Measurements from ENCODE around the gene KIF19.

KIF19 gene

GRCh38 chr17:74383141-74383540 lies 57.1 kb downstream of the KIF19 start:
- TF ChIP-seq, protein P1, sequence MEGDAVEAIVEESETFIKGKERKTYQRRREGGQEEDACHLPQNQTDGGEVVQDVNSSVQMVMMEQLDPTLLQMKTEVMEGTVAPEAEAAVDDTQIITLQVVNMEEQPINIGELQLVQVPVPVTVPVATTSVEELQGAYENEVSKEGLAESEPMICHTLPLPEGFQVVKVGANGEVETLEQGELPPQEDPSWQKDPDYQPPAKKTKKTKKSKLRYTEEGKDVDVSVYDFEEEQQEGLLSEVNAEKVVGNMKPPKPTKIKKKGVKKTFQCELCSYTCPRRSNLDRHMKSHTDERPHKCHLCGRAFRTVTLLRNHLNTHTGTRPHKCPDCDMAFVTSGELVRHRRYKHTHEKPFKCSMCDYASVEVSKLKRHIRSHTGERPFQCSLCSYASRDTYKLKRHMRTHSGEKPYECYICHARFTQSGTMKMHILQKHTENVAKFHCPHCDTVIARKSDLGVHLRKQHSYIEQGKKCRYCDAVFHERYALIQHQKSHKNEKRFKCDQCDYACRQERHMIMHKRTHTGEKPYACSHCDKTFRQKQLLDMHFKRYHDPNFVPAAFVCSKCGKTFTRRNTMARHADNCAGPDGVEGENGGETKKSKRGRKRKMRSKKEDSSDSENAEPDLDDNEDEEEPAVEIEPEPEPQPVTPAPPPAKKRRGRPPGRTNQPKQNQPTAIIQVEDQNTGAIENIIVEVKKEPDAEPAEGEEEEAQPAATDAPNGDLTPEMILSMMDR (IDR thresholded peaks at IDR 0.05; ENCODE audit: low read depth, low read length, missing control alignments): no peak
- no peak for DNase-seq (ENCODE audit: low read depth)

GRCh38 chr17:74385201-74385600 lies 59.2 kb downstream of the KIF19 start:
- TF ChIP-seq, protein P1 (IDR thresholded peaks at IDR 0.05; ENCODE audit: low read depth, low read length, missing control alignments): no peak
- DNase-seq (ENCODE audit: low read depth): no peak

More at GRCh38 chr17:74383141-74383540, 57.1 kb downstream of the KIF19 start:
- no peak overlapping the region for H3K4me3 ChIP-seq (ENCODE audit: low read depth, low read length)

GRCh38 chr17:74386386-74386785 lies 60.4 kb downstream of the KIF19 start:
- TF ChIP-seq, protein P1 (IDR thresholded peaks at IDR 0.05; ENCODE audit: low read depth, low read length, missing control alignments): no peak
- no peak overlapping the region for H3K4me3 ChIP-seq (ENCODE audit: low read depth, low read length)
- DNase-seq (ENCODE audit: low read depth): no peak

More at GRCh38 chr17:74385201-74385600, 59.2 kb downstream of the KIF19 start:
- H3K4me3 ChIP-seq (ENCODE audit: low read depth, low read length): no peak overlapping the region

- DNase-seq (ENCODE audit: low read depth): no peak
- TF ChIP-seq, protein P1 (IDR thresholded peaks at IDR 0.05; ENCODE audit: low read depth, low read length, missing control alignments): no peak
- H3K4me3 ChIP-seq (ENCODE audit: low read depth, low read length): no peak overlapping the region
Measured at GRCh38 chr17:74387365-74388218, 61.6 kb downstream of the KIF19 start.

DNA sequence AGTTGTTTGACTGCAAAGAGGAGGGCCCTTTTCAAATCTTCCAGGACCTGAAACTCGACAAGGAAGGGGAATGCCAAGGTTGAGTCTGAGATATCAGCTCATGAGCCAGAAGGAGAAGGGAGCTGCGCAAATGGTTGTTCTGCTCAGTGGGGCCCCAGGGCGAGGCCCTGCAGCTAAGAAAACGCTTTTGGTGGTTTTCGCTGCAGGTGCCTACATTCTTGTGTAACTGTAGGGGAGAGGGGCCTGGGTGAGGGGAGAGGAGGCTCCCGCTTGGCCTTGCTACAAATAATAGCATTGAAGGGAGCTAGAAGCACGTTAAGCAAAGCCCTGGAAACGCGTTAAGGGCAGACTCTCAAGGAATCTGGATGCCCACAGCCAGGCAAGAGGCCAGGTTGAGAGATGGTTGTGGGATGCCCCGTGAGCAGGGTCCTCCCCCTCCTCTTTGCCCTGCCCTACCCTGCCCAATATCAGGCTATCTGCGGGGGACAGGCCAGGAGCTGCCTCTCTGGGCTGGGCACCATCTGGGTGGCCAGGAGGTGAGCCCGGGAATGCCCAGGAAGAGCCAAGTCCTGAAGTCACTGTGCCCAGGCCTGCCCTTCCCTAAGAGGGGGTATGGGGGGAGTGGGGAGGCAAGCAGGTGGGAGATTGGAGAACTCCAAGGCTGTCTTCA lies 63.2 kb downstream of the KIF19 start:
- TF ChIP-seq, protein P1 (IDR thresholded peaks at IDR 0.05; ENCODE audit: low read depth, low read length, missing control alignments): no peak
- no peak for DNase-seq (ENCODE audit: low read depth)
- H3K4me3 ChIP-seq (ENCODE audit: low read depth, low read length): no peak overlapping the region

- DNase-seq (ENCODE audit: low read depth): no peak
- H3K4me3 ChIP-seq (ENCODE audit: low read depth, low read length): no peak overlapping the region
- TF ChIP-seq, protein P1 (IDR thresholded peaks at IDR 0.05; ENCODE audit: low read depth, low read length, missing control alignments): no peak
Measured at GRCh38 chr17:74389937-74390679, 64.1 kb downstream of the KIF19 start.

All from GM12864 (cell line).